Measurements from ENCODE around the gene ZNF500.

Gene ZNF500

DNA sequence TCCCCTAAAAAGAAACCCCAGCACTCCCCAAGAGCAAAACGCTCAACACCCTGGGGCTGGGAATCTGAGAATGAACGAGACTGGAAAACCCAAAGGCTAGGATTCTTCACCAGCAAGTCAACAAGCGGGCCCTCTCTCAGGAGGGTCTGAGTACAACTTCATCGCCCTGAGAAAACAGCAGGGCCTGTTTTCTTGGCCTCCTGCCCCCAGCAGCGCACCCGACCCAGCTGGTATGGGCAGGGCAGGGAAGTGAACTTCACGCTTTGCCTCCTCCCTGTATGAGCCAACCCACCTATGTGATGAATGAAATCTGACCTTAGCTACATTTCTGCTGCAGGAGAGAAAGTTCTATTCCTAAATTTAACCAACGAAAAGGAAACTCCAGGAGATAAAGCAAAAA is 62.5 kb downstream of the ZNF500 start:
- no peak for DNase-seq (ENCODE audit: low spot score)

DNA sequence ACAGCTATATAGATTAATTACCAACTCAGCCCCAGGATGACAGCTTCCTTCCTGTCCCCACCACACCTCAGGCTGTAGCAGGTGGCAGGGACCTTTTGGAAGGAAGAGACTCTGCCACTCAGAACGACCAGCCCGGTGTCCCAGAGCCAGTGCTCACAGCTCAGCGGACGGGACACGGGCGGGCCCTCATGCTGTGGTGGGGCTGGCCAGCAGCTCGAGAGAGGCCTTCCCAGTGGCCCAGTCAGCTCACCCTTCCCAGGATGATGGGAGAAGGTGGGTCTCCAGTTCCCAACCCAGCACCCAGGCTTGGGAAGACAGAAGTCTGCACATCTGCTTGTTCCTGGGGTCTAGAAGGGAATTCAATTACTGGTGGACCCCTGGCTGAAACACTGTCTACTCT is 63.1 kb downstream of the ZNF500 start:
- DNase-seq (ENCODE audit: low spot score), result no peak

DNA sequence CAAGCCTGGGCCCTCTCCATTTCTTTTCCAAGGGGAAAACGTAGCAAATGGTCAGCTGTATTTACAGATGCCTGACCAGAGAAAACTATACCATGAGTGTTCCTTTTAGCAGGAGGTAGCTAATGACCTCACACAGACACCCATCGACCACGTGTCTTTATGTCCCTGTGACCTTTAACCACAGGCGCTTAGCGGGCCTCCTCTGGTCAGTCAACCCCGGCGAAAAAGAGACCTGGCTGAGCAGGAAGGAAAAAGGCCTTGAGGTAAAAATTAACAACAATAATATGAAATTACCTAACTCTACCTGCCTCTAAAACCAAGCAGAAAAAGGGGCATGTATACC is 64.5 kb downstream of the ZNF500 start:
- no peak for DNase-seq (ENCODE audit: low spot score)

DNA sequence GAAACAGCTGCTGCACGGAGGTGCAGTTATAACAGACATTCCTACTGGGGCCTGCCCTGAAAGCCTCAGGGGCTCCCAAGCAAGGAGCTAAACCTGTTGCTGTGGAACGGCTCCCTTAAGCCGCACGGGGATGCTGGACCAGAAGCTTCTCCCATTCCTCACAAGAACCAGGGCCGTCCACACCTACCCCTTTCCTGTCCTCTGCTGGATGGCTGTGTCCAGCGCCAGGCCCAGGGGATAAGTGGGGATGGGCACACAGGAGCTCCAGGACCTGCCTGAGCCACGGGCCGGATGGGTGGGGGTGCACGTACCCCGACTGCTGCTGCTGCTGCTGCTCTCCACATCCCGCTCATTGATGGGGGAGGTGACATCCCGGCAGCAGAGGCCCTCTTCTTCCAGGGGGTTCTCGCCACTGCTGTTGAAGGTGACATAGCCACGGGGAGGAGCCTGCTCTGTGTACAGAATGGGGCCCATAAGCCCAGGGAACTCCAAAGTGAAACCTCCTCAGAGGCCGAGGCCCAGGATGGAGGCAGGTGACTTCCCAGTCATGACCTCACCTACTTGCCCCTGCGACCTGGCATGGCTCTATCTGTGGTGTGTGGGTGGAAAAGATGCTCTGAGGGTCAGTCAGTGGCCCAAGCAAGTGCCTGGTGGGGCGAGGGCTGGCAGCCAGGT is 65.0 kb downstream of the ZNF500 start:
- DNase-seq (ENCODE audit: low spot score), result no peak

DNA sequence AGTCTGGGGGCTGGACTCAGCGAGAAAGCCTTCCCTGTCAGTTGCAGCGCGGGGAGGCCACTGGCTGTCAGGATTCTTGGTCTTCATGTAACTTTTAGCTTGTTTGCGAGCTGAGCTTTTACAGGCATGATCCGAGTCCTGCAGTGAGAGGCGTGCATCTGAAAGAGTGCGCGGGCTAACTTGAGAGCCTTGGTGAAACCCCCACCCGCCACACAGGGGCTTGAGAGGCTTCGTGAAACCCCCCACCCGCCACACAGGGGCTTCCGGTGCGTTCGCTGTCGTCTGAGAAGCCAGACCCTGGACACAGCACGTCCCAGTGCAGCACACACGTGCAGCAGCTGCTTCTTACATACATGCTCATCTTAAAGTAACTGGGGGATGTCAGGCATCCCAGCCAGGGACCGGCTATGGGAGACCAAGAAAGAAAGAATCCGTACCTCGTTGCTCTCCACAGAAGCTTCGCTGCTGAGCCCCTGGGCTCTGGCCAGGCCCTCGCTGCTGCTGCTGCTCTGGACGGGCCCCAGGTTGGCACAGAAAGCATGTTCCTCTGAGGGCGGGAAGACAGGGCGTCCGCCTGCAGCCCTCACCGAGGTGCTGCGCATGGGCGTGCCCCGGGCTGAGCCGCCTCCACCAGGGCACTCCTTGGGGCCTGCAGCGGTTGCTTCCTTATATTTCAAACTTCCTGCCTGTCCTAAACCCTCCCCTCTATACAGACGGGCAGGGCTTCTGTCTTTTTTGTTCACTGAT is 65.8 kb downstream of the ZNF500 start:
- DNase-seq (ENCODE audit: low spot score), result no peak

DNA sequence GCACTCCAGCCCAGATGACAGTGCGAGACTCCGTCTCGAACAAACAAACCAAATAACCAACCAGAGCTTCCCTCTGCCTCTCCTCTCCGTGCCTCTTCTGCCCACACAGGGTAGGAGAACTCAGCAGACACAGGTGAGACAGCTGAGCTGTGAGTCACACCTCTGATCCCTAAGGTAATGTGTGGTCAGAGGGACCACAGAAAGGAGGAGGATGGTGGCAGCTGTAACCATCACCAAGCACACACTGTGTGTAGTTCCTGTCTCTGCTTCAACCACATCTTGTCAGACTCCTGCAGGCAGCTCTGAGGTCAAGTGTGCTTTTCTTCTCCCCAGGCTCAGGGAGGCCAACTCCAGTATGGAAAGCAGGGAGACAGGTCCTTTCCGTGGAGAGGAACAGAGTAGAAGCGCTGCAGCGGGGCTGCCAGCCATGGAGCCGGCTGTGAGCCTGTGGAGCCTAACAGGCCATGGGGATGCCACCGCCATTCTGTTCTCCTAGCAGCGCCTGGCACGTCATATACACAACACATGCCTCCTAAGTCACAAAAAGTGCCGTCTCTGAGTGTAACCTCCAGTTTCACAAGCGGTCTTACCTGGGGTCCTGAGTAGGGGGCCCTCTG is 66.5 kb downstream of the ZNF500 start:
- no peak for DNase-seq (ENCODE audit: low spot score)

DNA sequence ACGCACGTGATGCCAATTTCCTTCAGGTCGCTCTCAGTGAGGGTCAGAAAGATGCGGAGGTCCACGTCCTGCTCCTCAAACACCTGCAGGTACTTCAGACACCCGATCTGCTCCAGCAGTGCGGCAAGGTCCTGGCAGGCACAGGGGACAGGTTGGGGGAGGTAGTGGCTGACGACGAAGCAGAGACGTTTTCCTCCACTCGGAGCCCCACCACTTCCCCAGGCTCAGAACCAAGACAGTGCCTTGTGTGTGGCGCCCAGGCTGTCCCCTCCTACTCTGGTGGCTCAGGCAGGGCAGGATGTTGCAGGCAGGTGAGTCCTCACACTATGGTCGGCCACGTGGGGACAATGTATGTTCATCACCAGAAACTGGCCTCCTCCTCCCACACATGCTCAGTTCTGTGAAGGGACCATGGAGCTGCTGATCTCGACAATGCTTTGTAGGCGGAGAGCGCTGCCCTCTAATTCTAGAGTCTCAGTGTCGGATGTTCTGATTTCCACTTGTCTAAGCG is 67.9 kb downstream of the ZNF500 start:
- no peak for DNase-seq (ENCODE audit: low spot score)

DNA sequence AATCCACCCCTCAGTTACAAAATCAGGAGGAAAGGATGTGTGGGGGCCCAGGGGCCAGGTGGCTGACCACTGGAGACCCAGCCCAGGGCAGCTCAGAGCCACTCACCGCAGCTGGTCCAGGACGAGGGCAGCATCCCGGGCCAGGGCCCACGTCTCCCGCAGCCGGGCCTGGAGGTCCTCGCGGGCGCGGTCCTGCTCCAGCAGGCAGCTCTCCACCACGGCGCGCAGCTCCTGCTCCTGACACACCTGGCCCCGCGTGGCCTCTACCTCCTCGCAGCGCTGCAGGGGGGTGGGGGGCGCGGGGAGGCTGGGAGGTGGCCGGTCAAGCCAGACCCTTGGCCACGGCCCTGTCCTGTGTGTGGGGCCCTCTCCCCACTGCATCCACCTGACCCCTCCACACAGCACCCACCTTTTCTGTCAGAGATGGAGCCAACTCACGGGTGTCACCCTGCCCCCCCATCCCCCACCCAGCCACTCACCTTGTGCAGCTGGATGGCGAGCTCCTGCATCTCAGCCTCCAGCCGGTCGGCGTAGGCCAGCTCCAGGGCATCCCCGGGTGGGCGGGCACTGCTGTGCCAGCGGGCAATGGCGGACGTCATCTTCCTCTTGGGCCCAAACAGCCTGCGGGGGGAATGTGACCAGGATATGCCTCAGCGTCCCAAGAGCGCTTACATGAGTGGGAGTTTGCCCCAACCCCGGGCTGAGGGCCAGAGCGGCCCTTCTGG is 68.5 kb downstream of the ZNF500 start:
- DNase-seq (ENCODE audit: low spot score), result no peak
